Keratinocyte (primary cell): ENCODE measurements around the gene ACOT7.
"Not testable (repeated sequence)": the region's sequence is repeated elsewhere in the genome, so short reads cannot be mapped to it uniquely, and the experiment has no call there.

Experiments
- CTCF ChIP-seq, 3 experiments: IDR thresholded peaks in 1 of 3; conservative IDR thresholded peaks in 1 of 3; optimal IDR thresholded peaks in 1 of 3; 2 replicates in 2 of 3; 3 replicates in 1 of 3; pipeline versions ENCODE3 to v1.5.1; 2011; ENCODE audit warnings: low read length in 3 of 3, mild to moderate bottlenecking in 3 of 3, moderate library complexity in 2 of 3, control low read depth in 1 of 3, inconsistent platforms in 1 of 3; ENCODE audit not compliant: insufficient read depth in 2 of 3; ENCODE audit errors: extremely low read depth in 1 of 3
- EZH2 ChIP-seq: IDR thresholded peaks from one replicate; pipeline ENCODE4 v1.6.1; 2012; ENCODE audit warnings: inconsistent platforms, mild to moderate bottlenecking, low read length, moderate library complexity

GRCh38 chr1:6431645-6432579 lies 38.3 kb upstream of the ACOT7 start:
- TF ChIP-seq EZH2; CTCF (optimal IDR thresholded peaks at IDR 0.05 in 1 of 3, IDR thresholded peaks at IDR 0.05 in 1 of 3, conservative IDR thresholded peaks at IDR 0.05 in 1 of 3; ENCODE audit: extremely low read depth in 1 of 3, insufficient read depth in 2 of 3, low read length in 3 of 3): not testable (repeated sequence)
